GM18867 (cell line): Measurements from ENCODE around the gene BPIFB2.

Experiments
- ATAC-seq: cut with Tn5 transposase; IDR thresholded peaks from one replicate; pipeline ENCODE4 v1.9.1; 2021; ENCODE audit warnings: mild to moderate bottlenecking, moderate library complexity; ENCODE audit not compliant: unreplicated experiment

The BPIFB2 gene

DNA sequence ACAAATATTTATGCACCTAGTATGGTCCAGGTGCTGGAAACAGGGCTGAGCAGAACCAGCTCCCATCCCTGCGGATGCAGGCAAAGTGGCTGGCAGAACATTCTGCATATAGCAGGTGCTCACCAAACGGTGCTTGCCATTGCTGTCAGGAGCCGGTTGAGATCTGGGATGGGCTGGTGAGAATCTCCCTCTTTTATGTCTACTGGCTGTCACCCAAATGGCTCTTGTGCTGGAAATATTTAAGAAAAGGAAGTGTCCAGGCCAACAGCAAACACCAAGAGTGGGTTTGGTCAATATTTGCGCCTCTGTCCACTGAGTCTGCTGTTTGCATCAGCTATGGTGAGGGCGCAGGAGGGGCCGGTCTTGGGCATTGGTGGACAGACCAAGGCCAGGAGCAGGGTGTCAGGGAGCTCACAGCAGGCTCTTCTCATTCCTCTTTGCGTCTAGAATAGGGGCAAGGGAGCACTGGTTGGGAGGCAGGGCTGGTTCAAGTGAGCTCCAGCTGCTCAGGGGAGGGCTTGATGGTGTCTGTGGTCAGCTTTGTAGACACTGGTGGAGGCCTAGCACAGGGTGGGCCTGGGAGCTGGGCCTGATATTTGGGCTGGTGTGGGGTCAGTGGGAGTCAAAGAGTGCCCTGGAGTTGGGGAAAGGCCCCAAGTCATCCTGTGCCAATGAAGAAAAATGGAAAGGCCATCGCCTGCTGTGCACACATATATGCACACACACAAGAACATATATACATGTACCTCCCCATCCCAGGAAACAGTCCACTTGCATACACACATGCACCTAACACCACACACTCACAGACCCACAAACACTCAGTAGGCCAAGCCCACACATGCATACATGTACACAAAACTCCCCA, 1.4 kb upstream of the BPIFB2 start:
- ATAC-seq = no peak

DNA sequence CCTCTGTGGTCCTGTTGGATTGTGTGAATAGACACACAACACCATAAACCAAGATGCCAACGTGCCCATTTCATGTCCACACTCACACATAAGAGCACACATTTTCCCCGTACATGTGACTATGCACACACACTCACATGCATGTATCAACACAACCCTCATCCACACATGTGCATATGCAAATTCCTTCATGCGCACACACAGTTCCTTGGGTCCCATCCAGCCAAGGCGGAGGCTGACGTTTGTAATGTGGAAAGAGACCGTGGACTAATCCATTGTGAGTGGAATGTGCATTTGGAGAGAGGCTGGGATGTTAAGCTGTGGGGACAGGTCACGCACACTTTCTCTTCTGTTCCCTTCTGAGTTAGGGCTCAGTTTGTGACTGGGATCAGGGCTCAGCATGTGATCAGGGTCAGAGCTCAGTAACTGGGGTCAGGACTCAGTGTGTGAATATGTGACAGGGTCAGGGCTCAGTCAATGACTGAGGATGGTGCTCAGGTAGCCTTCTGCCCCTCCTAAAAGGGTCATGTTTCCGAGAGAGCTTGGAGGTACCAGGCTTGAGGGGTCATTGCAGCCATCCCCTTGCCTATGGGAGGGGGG, 628 bp upstream of the BPIFB2 start:
- no peak for ATAC-seq

DNA sequence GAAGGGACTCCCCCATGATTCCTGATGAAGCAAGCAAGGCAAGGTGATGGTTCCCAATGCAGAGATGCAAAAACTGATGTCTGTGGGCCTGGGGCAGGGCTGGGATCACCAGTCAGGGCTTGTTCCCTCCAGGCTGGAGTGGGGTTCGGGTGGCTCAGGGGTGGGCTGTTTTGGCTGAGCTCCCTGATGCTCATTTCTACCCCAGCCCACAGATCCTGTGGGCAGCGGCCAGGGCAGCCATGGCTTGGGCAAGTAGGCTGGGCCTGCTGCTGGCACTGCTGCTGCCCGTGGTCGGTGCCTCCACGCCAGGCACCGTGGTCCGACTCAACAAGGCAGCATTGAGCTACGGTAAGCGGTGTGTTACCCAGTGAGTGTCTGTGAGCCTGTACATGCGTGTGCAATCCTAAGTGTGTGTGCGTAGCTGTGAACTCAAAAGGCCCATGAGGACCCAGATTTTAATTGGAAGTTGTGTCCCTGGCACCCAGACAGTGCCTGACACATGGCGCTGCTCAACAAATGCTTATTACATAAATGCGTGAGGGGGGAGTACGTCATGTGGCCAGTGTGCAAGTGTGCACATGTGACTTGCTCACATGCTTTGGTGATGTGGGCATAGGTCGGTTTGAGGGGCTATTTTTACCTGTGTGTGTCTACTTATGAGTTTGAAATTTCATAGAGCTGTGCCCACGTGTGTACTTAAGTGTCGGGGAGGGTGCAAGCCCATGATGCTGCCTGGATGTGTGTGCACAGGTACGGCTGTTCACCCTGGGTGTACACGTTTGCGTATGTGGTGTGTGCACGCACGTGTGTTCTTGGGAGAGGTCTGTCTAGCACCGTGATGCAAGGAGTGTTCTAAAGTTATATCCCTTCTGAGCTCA, 1.1 kb downstream of the BPIFB2 start:
- no peak for ATAC-seq

DNA sequence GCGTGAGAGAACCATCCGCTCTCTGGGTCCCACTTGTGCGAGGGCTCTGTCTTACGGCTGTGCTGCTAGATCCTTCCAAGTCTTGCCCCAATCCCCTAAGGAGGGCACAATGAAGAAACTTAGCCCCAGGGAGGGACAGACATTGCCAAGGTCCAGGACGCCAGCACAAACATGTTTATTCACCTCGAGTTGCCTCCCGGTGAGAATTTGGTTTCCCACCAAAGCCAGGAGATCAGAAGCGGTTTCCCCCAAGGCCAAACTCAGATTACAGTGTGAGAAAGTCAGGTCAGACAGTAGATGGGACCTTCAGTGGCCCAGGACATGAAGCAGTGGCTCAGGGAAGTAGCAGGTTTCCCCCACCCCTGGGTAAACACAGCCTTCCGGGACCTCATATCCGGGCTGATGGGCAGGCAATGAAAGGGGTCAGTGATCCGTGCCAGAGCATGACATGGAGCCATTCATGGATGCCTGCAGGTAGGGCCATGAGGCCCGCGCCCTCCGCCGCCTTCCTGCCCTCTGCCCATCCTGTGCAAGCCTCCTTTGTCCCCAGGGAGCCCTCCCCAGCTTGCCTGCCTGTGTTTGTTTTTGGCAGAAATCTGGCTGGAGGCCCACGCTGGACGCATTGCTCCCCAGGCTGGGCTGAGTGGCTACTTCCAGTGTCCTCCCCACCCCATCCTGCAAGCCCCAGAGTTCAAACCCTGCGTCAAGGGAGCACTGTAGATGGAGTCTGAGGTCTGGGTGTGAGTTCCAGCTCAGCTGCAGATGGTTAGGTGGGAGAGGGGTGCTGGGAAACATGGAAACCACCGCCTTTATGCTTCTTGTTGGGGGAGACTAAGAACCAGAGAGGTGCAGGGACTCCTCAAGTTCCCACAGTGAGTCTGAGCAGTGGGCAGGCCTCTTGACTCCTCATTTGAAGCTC, 2.0 kb downstream of the BPIFB2 start:
- no peak for ATAC-seq

DNA sequence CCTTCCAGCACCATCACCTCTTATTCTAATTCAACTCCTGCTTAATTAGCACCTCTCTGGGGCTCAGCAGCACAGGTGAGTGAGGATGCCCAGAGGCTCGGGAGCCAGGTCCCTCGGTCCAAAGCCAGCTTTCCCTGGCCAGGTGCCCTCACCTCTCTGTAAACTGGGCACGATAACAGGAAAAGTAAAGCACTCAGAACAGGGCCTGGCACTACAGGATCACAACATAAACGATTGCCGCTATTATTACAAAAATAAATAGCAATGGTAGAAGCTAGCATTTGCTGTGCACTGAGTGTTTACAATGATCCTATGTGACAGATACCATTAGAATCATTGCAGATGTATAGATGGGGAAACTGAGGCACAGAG, 2.6 kb downstream of the BPIFB2 start:
- no peak for ATAC-seq

DNA sequence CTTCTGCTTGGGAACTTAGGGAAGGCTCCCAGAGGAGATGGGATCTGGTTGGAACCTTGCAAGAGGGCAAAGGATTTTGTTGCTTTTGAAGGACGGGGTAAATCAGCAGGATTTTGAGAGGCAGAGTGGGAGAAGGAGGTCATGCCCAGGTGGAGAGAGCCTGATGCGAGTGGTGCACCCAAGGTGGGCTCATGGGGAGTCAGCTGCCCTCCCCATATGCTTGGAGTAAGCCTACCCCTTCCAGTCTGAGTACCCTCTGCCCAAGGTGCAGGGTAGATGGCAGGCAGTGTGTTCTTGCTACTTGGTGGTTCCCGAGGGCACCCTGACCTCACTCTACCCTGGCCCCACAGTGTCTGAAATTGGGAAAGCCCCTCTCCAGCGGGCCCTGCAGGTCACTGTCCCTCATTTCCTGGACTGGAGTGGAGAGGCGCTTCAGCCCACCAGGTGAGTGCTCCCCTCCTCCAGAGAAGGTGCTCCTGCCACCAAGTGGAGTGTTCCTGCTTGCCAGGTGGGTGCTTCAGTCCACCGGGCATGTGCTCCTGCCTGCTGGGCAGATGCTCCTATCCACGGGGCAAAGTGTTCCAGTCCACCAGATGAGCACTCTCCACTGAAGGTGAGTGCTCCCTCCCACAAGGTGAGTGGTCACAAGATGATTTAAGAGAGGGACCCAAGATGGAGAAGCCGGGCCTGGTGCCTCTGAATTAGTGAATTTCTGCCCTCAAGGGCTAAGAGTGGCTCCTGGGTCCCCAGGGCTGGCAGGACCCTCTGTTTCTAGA, 3.4 kb downstream of the BPIFB2 start:
- ATAC-seq = no peak

DNA sequence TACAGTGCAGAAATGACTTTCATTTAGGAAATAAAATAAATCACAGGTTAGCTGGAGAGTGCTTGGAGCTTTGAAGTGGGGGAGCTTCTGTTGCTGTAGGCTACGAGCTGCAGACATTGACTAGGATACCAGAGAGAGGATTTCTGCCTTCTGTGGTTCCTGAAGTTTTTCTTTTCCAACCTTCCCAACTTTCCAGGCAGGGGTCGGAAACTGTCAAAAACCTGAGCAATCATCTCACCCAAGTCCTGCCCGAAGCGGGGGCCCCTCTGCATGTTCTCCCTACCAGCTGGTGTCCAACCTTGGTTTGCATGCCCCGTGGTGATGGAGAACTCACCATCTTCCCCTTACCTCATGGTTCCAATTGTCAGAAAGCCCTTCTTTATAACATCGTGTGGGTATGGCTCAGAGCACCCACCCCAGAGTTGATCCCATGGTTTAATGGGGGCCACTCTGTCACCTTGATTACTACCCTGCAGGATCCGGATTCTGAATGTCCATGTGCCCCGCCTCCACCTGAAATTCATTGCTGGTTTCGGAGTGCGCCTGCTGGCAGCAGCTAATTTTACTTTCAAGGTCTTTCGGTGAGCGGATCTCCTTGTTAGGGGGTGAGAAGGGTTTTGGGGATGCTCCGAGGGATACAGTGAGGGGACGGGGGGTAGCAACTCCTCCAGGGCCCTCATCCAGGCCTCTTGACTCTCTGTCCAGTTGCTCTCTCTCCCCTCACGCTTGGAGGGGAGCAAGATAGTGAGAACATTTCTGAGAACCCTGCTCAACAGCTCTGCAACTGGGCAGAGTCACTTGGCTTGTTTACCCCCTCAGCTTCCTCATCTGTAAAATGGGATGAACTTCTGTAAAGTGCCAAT, 5.1 kb downstream of the BPIFB2 start:
- ATAC-seq = no peak

DNA sequence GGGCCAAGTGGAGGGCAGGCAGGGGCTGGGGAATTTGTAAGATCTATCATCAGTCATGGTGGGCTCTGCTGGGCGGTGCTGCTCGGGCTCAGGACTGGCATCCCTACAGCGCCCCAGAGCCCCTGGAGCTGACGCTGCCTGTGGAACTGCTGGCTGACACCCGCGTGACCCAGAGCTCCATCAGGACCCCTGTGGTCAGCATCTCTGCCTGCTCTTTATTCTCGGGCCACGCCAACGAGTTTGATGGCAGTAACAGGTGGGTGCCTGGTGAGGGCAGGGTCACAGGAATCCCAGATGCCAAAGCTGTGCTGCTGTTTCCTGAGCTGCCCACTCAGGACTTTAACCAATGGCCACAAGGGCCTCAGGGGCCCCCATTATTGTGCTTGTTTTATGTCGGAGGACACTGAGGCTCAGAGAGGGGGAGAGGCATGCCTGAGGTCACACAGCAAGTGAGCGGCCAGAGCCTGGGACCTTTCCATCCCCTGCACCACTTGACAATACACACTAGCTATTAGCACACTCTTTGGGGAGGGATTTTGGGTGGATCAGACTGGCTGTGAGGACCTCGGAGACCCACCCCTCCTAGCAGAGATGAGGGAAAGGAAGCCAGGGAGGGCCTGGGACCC, 6.3 kb downstream of the BPIFB2 start:
- ATAC-seq = no peak

DNA sequence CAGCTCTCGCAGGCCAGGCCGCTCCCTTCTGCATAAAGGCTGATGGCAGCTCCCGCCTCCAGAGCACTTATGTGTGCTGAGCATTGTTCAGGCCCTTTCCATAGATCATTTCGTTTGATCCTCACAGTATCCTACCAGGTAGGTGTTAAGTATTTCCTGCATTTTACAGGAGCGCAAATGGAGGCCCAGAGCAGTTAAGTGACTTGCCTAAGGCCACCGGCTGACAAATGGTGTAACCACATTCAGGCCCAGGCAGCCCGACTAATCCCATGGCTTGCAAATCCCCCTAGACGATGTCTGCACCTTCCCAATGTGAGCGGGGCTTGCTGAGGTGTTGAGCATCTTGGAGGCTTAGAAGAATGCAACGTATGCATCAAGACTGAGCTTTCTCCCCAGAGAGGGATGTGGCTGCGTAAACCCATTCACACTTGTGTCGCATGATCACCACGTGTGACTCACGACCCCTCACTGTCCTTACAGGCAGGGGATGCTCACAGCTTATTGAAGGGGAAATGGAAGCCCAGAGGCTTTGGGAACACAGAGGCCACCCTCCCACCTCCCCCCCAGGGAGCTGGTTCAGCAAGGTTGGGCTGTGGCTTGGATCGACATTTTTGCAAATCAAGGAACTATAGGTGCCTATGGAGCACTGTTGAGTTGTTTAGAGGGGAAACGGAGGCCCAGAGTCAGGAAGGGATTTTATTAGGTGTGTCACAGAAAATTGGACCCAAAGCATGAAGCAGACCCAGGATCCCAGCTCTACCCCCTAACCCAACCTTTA, 7.0 kb downstream of the BPIFB2 start:
- no peak for ATAC-seq

DNA sequence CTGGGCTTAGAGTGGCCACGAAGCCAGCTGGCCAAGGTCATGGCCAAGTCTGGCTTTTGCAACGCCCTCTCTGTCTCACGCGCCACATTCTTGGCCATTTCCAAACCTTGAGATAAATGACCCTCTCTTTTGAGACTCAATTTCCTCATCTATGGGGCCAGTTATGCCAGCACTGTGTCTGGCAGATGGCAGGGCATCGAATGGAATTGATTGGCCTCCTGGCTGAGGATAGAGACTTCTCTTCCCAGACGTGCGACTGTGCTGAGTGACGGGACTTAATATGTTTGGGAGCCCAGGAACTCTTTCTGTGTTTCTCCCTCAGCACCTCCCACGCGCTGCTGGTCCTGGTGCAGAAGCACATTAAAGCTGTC, 7.6 kb downstream of the BPIFB2 start:
- ATAC-seq = no peak

DNA sequence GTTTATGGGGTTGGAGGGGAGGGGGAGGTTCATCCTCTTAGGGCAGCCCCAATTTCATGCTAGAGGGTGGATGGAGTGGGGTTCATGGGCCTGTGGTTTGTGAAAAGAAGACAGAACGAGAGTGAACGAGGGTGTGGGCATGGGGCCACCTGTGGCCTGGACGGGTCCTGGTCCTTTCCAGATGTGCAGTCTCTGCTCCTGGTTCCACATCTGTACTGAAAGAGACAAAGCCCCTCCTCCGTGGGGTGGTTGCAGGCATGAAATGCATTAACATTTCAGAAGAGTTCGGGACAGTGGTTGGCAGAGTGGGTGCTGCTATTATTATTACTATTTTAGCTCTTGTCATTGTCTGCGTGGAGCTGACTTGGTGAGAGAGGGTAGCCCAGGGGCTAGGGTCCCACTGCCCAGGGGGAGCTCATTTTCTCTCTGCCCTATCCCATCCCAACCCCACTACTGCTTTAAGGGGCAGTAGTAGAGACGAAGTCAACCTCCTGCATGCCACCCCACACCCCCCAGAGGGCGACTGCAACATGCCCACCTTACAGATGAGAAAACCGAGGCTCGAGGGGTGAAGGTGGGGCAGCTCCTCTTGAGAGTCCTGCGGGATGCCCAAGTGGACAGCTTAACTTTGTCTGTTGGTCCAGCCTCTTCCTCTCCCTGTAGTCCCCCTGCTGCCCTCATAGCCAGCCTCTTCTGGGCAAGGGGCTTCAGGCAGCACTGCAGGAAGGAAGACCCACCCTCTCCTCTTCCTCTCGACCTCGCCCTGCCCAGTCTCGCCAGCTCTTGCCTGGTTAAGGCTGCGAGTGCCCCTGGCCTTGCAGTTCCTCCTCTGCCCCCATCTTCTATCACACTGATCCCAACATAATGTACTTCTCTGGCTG, 8.4 kb downstream of the BPIFB2 start:
- no peak for ATAC-seq

DNA sequence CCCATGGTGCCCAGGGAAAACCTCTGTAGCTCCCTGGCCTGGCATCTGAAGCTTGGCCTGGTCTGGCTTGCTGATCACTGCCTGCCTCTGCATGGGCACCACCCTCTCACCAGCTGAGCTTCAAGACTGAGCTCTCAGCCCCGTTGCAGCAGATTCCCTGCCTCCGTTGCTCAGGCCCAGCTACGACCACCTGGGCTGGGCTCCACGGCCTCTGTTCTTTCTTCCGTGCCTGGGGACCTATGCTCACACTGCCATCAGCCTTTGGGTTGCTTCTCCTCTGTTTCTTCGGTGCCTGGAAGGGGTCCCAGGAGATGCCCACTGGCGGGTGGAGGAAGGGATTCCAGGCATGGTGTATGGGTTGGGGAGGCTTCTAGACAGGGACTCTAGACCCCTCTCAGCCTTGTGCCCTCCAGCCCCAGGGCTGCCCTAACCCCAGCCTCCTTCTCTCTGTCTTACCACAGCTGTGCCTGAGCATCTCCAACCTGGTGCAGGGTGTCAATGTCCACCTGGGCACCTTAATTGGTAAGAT, 9.1 kb downstream of the BPIFB2 start:
- ATAC-seq = no peak

DNA sequence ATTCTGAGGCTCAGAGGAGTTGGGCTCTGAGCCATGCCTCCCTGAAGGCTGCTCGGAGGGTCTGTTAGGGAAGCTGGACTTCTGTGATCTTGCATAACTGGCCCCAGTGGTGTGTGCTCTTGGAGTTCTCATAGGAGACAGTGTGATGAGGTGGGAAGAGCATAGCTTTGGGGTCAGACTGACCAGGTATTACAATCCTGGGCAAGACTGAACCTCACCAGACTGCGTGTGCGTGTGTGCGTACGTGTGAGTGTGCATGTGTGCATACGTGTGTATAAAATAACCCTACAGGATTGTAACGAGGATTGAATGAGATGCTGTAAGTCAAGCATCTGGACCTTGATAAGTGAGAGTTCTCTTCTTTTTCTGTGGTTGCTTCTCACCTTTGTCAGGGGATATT, 10.0 kb downstream of the BPIFB2 start:
- no peak for ATAC-seq

DNA sequence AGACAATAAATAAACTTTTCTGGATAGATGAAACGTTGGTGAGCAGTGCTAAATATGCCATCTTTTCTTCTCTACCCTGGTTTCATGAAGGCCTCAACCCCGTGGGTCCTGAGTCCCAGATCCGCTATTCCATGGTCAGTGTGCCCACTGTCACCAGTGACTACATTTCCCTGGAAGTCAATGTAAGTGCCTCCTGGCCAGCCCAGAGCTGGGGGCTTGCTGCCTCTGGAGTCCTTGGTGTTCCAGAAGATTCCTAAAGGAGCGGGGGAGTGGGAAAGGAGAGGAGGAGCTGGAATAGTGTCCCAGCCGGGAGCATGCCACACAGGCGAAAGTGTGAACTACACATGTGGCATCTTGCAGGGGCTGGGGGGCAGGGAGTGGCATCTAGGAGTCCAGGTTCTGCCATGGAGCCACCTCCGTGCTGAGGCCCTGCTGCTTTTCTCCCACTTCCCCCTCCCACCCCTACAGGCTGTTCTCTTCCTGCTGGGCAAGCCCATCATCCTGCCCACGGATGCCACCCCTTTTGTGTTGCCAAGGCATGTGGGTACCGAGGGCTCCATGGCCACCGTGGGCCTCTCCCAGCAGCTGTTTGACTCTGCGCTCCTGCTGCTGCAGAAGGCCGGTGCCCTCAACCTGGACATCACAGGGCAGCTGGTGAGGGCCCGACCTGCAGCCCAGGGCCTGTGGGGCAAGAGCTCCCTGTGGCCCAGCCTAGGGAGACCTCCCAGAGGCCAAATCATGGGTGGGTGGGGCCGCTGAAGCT, 10.8 kb downstream of the BPIFB2 start:
- ATAC-seq = no peak

DNA sequence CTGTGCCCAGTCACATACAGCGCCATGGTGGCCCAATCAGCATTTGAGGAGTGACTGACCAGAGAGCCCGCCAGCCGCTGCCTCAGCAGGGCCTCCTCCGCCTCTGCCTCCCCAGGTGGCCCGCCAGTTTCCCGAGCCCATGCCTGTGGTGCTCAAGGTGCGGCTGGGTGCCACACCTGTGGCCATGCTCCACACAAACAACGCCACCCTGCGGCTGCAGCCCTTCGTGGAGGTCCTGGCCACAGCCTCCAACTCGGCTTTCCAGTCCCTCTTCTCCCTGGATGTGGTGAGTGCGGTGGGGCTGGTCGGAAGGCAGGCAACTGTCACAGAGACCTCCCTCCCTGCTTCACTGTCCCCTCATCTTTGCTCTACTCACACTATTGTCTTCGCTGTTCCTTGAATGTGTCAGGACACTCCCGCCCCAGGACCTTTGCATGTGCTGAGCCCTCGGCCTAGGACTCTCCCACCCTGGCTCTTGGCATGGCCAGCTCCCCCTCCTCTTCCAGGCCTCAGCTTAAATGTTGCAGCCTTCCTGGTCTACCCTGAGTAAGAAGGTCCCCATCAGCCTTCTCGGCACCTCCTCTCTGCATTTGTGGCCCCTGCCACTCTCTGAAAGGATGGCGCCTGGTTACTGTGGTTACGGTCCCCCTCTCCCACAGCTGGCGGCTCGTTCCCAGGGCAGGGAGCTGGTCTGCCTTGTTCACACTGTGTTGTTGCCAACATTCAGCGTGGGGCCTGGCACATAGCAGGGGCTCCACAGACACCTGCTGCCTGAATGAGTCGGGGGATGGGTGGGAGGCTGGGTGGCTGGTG, 12.2 kb downstream of the BPIFB2 start:
- no peak for ATAC-seq
